Mesenchymal stem cell (in vitro differentiated cells and primary cell): ENCODE data around the gene TRPC4AP.

ENCODE experiments used
- DNase-seq: peaks from one replicate; pipeline ENCODE4 v3.0.0-alpha.2; 2013
- H2AFZ ChIP-seq: one replicate; pipeline ENCODE4 v1.6.1; 2013; ENCODE audit warnings: low read depth, mild to moderate bottlenecking, control low read depth, inconsistent platforms, low read length, moderate library complexity
- H2AK5ac ChIP-seq: 2 replicates; pipeline ENCODE4 v1.6.1; 2013; ENCODE audit warnings: low read length, moderate library complexity, mild to moderate bottlenecking, inconsistent platforms; ENCODE audit not compliant: severe bottlenecking
- H2BK120ac ChIP-seq: one replicate; pipeline ENCODE4 v1.6.1; 2013; ENCODE audit warnings: low read depth, mild to moderate bottlenecking, inconsistent platforms, low read length, moderate library complexity
- H2BK12ac ChIP-seq, 2 experiments: one replicate each; pipeline ENCODE4 v1.6.1; 2013; ENCODE audit warnings: inconsistent platforms in 2 of 2, low read length in 2 of 2, mild to moderate bottlenecking in 2 of 2, moderate library complexity in 2 of 2, control low read depth in 1 of 2
- H2BK15ac ChIP-seq: one replicate; pipeline ENCODE4 v1.6.1; 2013; ENCODE audit warnings: mild to moderate bottlenecking, low read depth, inconsistent platforms; ENCODE audit not compliant: poor library complexity, severe bottlenecking
- H2BK5ac ChIP-seq: 2 replicates; pipeline ENCODE4 v1.6.1; 2013; ENCODE audit warnings: low read depth, mild to moderate bottlenecking, low read length, control low read depth, inconsistent platforms; ENCODE audit not compliant: poor library complexity, severe bottlenecking
- H3K14ac ChIP-seq, 2 experiments: one replicate each; pipeline ENCODE4 v1.6.1; 2013; ENCODE audit warnings: inconsistent platforms in 2 of 2, low read length in 2 of 2, control low read depth in 1 of 2, mild to moderate bottlenecking in 1 of 2, moderate library complexity in 1 of 2
- H3K18ac ChIP-seq, 2 experiments: one replicate each; pipeline ENCODE4 v1.6.1; 2013; ENCODE audit warnings: inconsistent platforms in 2 of 2, low read length in 2 of 2, control low read depth in 1 of 2, low read depth in 1 of 2, mild to moderate bottlenecking in 1 of 2
- H3K23ac ChIP-seq, 2 experiments: one replicate each; pipeline ENCODE4 v1.6.1; 2013; ENCODE audit warnings: inconsistent platforms in 2 of 2, low read length in 2 of 2, mild to moderate bottlenecking in 2 of 2, moderate library complexity in 2 of 2, control low read depth in 1 of 2
- H3K27ac ChIP-seq: 2 replicates; pipeline ENCODE4 v1.5.1; 2013; ENCODE audit warnings: mild to moderate bottlenecking, moderate library complexity, low read length, control low read depth, inconsistent platforms; ENCODE audit not compliant: poor library complexity, severe bottlenecking
- H3K27me3 ChIP-seq, 2 experiments: 2 replicates each; pipeline versions ENCODE4 v1.6.1 to v1.7.0; 2013; ENCODE audit warnings: low read length in 2 of 2, mild to moderate bottlenecking in 2 of 2, moderate library complexity in 2 of 2, control low read depth in 1 of 2, inconsistent platforms in 1 of 2; ENCODE audit not compliant: control insufficient read depth in 1 of 2, insufficient read depth in 1 of 2
- H3K36me3 ChIP-seq, 2 experiments: 2 replicates each; pipeline versions ENCODE4 v1.6.1 to v1.7.0; 2013; ENCODE audit warnings: low read length in 2 of 2, control low read depth in 1 of 2, inconsistent platforms in 1 of 2, low read depth in 1 of 2, mild to moderate bottlenecking in 1 of 2; ENCODE audit not compliant: insufficient read depth in 2 of 2, control insufficient read depth in 1 of 2
- H3K4ac ChIP-seq, 2 experiments: one replicate each; pipeline ENCODE4 v1.6.1; 2013; ENCODE audit warnings: inconsistent platforms in 2 of 2, low read length in 2 of 2, mild to moderate bottlenecking in 2 of 2, moderate library complexity in 2 of 2, control low read depth in 1 of 2, low read depth in 1 of 2
- H3K4me1 ChIP-seq: 2 replicates; pipeline ENCODE4 v1.6.1; 2013; ENCODE audit warnings: low read depth, low read length, control low read depth; ENCODE audit not compliant: control insufficient read depth, insufficient read depth
- H3K4me2 ChIP-seq: 2 replicates; pipeline ENCODE4 v1.6.1; 2013; ENCODE audit warnings: low read length, mild to moderate bottlenecking, inconsistent platforms; ENCODE audit not compliant: poor library complexity, severe bottlenecking
- H3K4me3 ChIP-seq, 2 experiments: 2 replicates each; pipeline versions ENCODE4 v1.5.1 to v1.7.0; 2013; ENCODE audit warnings: low read length in 2 of 2, mild to moderate bottlenecking in 2 of 2, control low read depth in 1 of 2, low read depth in 1 of 2; ENCODE audit not compliant: insufficient read depth in 1 of 2
- H3K79me1 ChIP-seq: replicated peaks from 2 replicates; pipeline ENCODE4 v1.6.1; 2013; ENCODE audit warnings: mild to moderate bottlenecking, control low read depth, low read length, inconsistent platforms; ENCODE audit not compliant: poor library complexity, severe bottlenecking
- H3K9ac ChIP-seq: 2 replicates; pipeline ENCODE4 v1.7.0; 2013; ENCODE audit warnings: mild to moderate bottlenecking, low read length, moderate library complexity
- H3K9me3 ChIP-seq: 2 replicates; pipeline ENCODE4 v1.7.0; 2013; ENCODE audit warnings: mild to moderate bottlenecking, low read length; ENCODE audit not compliant: control insufficient read depth
- H4K8ac ChIP-seq: one replicate; pipeline ENCODE4 v1.6.1; 2013; ENCODE audit warnings: inconsistent platforms, mild to moderate bottlenecking, low read length, moderate library complexity
- H4K91ac ChIP-seq: one replicate; pipeline ENCODE4 v1.6.1; 2013; ENCODE audit warnings: mild to moderate bottlenecking, low read length, inconsistent platforms
- WGBS: methylation state at CpG from one replicate; pipeline ENCODE4 v1.1.7; 2013; ENCODE audit warnings: mixed read lengths; 5-methylcytosine and 5-hydroxymethylcytosine counted together

TRPC4AP gene

GRCh38 chr20:35091816-35092523, 637 bp downstream of the TRPC4AP start:
- 3% methylated on average over 25 of the region's 28 CpGs for WGBS
- Histone ChIP-seq H2BK15ac (no peak overlapping the region), H3K27ac (peak overlapping the region; percentile 83), H2AFZ (no peak overlapping the region), H3K4me3 (peak overlapping the region; percentile 78 to 95), H3K23ac (peak overlapping the region in 1 of 2 experiments; percentile 75), H2AK5ac (peak overlapping the region; percentile 88), H4K91ac (peak overlapping the region; percentile 97), H3K36me3 (peaks cover 6 to 15% of the 10 kb centered on the region in 2 experiments), H2BK5ac (peak overlapping the region; percentile 48), H3K4me2 (peak overlapping the region; percentile 83), H3K9ac (peak overlapping the region; percentile 100), H3K4me1 (peaks cover 9% of the 10 kb centered on the region), H3K27me3 (no peaks in the 10 kb centered on the region), H3K18ac (peak overlapping the region; percentile 80 to 97), H3K79me1 (no peaks in the 10 kb centered on the region), H2BK120ac (peak overlapping the region; percentile 96), H3K14ac (peak overlapping the region in 1 of 2 experiments; percentile 93), H4K8ac (peak overlapping the region; percentile 63), H3K9me3 (no peaks in the 10 kb centered on the region), H3K4ac (peak overlapping the region; percentile 81 to 89), H2BK12ac (peak overlapping the region in 1 of 2 experiments; percentile 8)
- DNase-seq, result peak; percentile 31

GRCh38 chr20:35088231-35089145, 4.1 kb downstream of the TRPC4AP start:
- H3K14ac ChIP-seq, result no peak overlapping the region
- 90% methylated on average over 2 of the region's 2 CpGs for WGBS
- H4K91ac ChIP-seq, result no peak overlapping the region
- no peak overlapping the region for H2BK15ac ChIP-seq
- no peak overlapping the region for H2BK12ac ChIP-seq
- H2BK5ac ChIP-seq, result no peak overlapping the region
- H3K4ac ChIP-seq, result no peak overlapping the region
- no peak overlapping the region for H3K4me3 ChIP-seq
- H2AFZ ChIP-seq, result no peak overlapping the region
- no peaks in the 10 kb centered on the region for H3K79me1 ChIP-seq
- DNase-seq, result no peak
- peaks cover 6 to 30% of the 10 kb centered on the region in 2 experiments for H3K36me3 ChIP-seq
- H4K8ac ChIP-seq, result no peak overlapping the region
- H3K27me3 ChIP-seq, result no peaks in the 10 kb centered on the region
- H3K27ac ChIP-seq, result no peak overlapping the region
- no peak overlapping the region for H2AK5ac ChIP-seq
- peaks cover 9% of the 10 kb centered on the region for H3K4me1 ChIP-seq
- no peak overlapping the region for H2BK120ac ChIP-seq
- no peak overlapping the region for H3K18ac ChIP-seq
- H3K23ac ChIP-seq, result no peak overlapping the region
- no peak overlapping the region for H3K9ac ChIP-seq
- H3K9me3 ChIP-seq, result no peaks in the 10 kb centered on the region
- no peak overlapping the region for H3K4me2 ChIP-seq

GRCh38 chr20:35087791-35088190, 4.8 kb downstream of the TRPC4AP start:
- H3K4me2 ChIP-seq, result no peak overlapping the region
- WGBS, result 100% methylated on average over 1 of the region's 5 CpGs
- no peak overlapping the region for H3K14ac ChIP-seq
- no peak overlapping the region for H3K18ac ChIP-seq
- H2BK5ac ChIP-seq, result no peak overlapping the region
- H2BK120ac ChIP-seq, result no peak overlapping the region
- H3K36me3 ChIP-seq, result peaks cover 6 to 30% of the 10 kb centered on the region in 2 experiments
- H3K79me1 ChIP-seq, result no peaks in the 10 kb centered on the region
- H3K4me3 ChIP-seq, result no peak overlapping the region
- H3K9ac ChIP-seq, result no peak overlapping the region
- no peak overlapping the region for H3K23ac ChIP-seq
- H2BK15ac ChIP-seq, result no peak overlapping the region
- H4K91ac ChIP-seq, result peak overlapping the region; percentile 21
- no peak overlapping the region for H4K8ac ChIP-seq
- peaks cover 5% of the 10 kb centered on the region for H3K4me1 ChIP-seq
- no peak overlapping the region for H2AK5ac ChIP-seq
- no peak overlapping the region for H2BK12ac ChIP-seq
- no peaks in the 10 kb centered on the region for H3K27me3 ChIP-seq
- no peaks in the 10 kb centered on the region for H3K9me3 ChIP-seq
- H3K4ac ChIP-seq, result no peak overlapping the region
- H2AFZ ChIP-seq, result no peak overlapping the region
- no peak overlapping the region for H3K27ac ChIP-seq
- no peak for DNase-seq

- Histone ChIP-seq H3K9me3 (no peaks in the 10 kb centered on the region), H2BK120ac (no peak overlapping the region), H3K4ac (no peak overlapping the region), H3K23ac (no peak overlapping the region), H2BK5ac (no peak overlapping the region), H2AFZ (no peak overlapping the region), H2BK15ac (no peak overlapping the region), H4K8ac (no peak overlapping the region), H3K27me3 (no peaks in the 10 kb centered on the region), H4K91ac (peak overlapping the region; percentile 47), H2AK5ac (no peak overlapping the region), H3K9ac (no peak overlapping the region), H3K4me2 (no peak overlapping the region), H3K36me3 (peaks cover 6 to 30% of the 10 kb centered on the region in 2 experiments), H3K14ac (no peak overlapping the region), H3K4me1 (peaks cover 4% of the 10 kb centered on the region), H3K4me3 (no peak overlapping the region), H3K79me1 (no peaks in the 10 kb centered on the region), H2BK12ac (no peak overlapping the region), H3K18ac (no peak overlapping the region), H3K27ac (no peak overlapping the region)
- over 99% methylated on average over 5 of the region's 5 CpGs for WGBS
- no peak for DNase-seq
Observed at GRCh38 chr20:35087355-35087754, 5.3 kb downstream of the TRPC4AP start.
